SK-N-SH (cell line): ENCODE results near the gene ELMOD1. TPM values are rescaled to one million over a fixed set of nuclear protein-coding genes. Genes with fewer than 3 reads are reported as not detected.

ENCODE experiments used
- CTCF ChIA-PET: fragments of 300-600, 350-600 bp; formaldehyde crosslinking; extraction: SDS; loops from one replicate; lab custom pipeline; 2021; lab: Yijun Ruan, JAX
- POLR2A ChIA-PET: fragments of 350-600 bp; sonication (Branson Sonifier 250); formaldehyde crosslinking; extraction: SDS; loops from one replicate; lab custom pipeline; 2020; ENCODE audit warnings: antibody characterized with exemption, inconsistent platforms; lab: Yijun Ruan, JAX
- DNase-seq: peaks from one replicate; pipeline ENCODE4 v3.0.0; 2012
- H2AFZ ChIP-seq: fragments of 200-600 bp; sonication (generic); 2 replicates; pipeline ENCODE4 v1.8.1; 2016; ENCODE audit warnings: antibody characterized with exemption, mild to moderate bottlenecking, low read depth
- H3F3A ChIP-seq: fragments of 200-600 bp; sonication (generic); replicated peaks from 2 replicates; pipeline ENCODE3; 2016; ENCODE audit warnings: antibody characterized with exemption, mild to moderate bottlenecking; ENCODE audit not compliant: insufficient read depth
- H3K27ac ChIP-seq, 2 experiments: fragments of 200-500 bp in 1 of 2; fragments of 200-600 bp in 1 of 2; sonication (Bioruptor generic) in 1 of 2; sonication (generic), shearing (Covaris generic) in 1 of 2; 2 replicates each; pipeline versions ENCODE4 v1.5.1 to v1.6.1; 2014 to 2016; ENCODE audit warnings: low read depth in 2 of 2, inconsistent platforms in 1 of 2, low read length in 1 of 2, mild to moderate bottlenecking in 1 of 2, mixed read lengths in 1 of 2
- H3K27me3 ChIP-seq: fragments of 200-600 bp; sonication (generic), shearing (Covaris generic); 2 replicates; pipeline ENCODE4 v1.6.1; 2016; ENCODE audit warnings: mixed run types; ENCODE audit not compliant: insufficient read depth
- H3K36me3 ChIP-seq, 2 experiments: fragments of 200-500 bp in 1 of 2; fragments of 200-600 bp in 1 of 2; sonication (Bioruptor generic) in 1 of 2; sonication (generic) in 1 of 2; replicated peaks in 1 of 2; 2 replicates each; pipeline versions ENCODE3 to v1.5.1; 2014 to 2016; ENCODE audit warnings: low read length in 1 of 2, mild to moderate bottlenecking in 1 of 2; ENCODE audit not compliant: insufficient read depth in 2 of 2, control insufficient read depth in 1 of 2
- H3K4me1 ChIP-seq, 2 experiments: fragments of 200-500 bp in 1 of 2; fragments of 200-600 bp in 1 of 2; sonication (Bioruptor generic) in 1 of 2; sonication (generic), shearing (Covaris generic) in 1 of 2; 2 replicates each; pipeline versions ENCODE4 v1.5.1 to v1.6.1; 2014 to 2016; ENCODE audit warnings: low read depth in 1 of 2, low read length in 1 of 2, mixed run types in 1 of 2; ENCODE audit not compliant: insufficient read depth in 2 of 2, control insufficient read depth in 1 of 2
- H3K4me2 ChIP-seq: fragments of 200-600 bp; sonication (generic), shearing (Covaris generic); 2 replicates; pipeline ENCODE4 v1.6.1; 2017; ENCODE audit warnings: mixed run types
- H3K4me3 ChIP-seq, 2 experiments: fragments of 200-500 bp in 1 of 2; fragments of 200-600 bp in 1 of 2; sonication (Bioruptor generic) in 1 of 2; sonication (generic), shearing (Covaris generic) in 1 of 2; 2 replicates each; pipeline versions ENCODE4 v1.5.1 to v1.8.1; 2014 to 2016; ENCODE audit warnings: low read depth in 2 of 2, inconsistent platforms in 1 of 2, low read length in 1 of 2, mild to moderate bottlenecking in 1 of 2, mixed read lengths in 1 of 2, moderate library complexity in 1 of 2
- H3K79me2 ChIP-seq: fragments of 200-600 bp; sonication (generic); 2 replicates; pipeline ENCODE4 v1.8.1; 2017; ENCODE audit warnings: mild to moderate bottlenecking; ENCODE audit not compliant: insufficient read depth
- H3K9ac ChIP-seq: fragments of 200-600 bp; sonication (generic); 2 replicates; pipeline ENCODE4 v1.6.1; 2017; ENCODE audit warnings: mixed run types
- H3K9me2 ChIP-seq: fragments of 200-600 bp; sonication (generic); 2 replicates; pipeline ENCODE4 v1.6.1; 2017; ENCODE audit warnings: mixed run types
- H3K9me3 ChIP-seq: fragments of 200-600 bp; sonication (generic); 2 replicates; pipeline ENCODE4 v1.6.1; 2017; ENCODE audit warnings: mixed run types, mild to moderate bottlenecking, moderate library complexity
- H4K20me1 ChIP-seq: fragments of 200-600 bp; sonication (generic); 2 replicates; pipeline ENCODE4 v1.6.1; 2017; ENCODE audit warnings: mild to moderate bottlenecking, mixed run types; ENCODE audit not compliant: insufficient read depth
- ELF1 ChIP-seq: IDR thresholded peaks from 2 replicates; pipeline ENCODE4 v1.4.0; 2012
- EZH2phosphoT487 ChIP-seq: fragments of 200-600 bp; sonication (generic); IDR thresholded peaks from 2 replicates; pipeline ENCODE4 v1.6.1; 2017; ENCODE audit warnings: low read depth, mixed run types, mild to moderate bottlenecking, antibody characterized with exemption, moderate library complexity, borderline replicate concordance
- FOSL2 ChIP-seq: IDR thresholded peaks from 2 replicates; pipeline ENCODE4 v1.4.0; 2012; ENCODE audit warnings: low read depth, mild to moderate bottlenecking, moderate library complexity, borderline replicate concordance
- FOXJ3 ChIP-seq: sonication (generic); formaldehyde crosslinking; IDR thresholded peaks from 2 replicates; pipeline ENCODE4 v1.5.1; 2020; ENCODE audit warnings: mild to moderate bottlenecking, missing genetic modification reagents
- FOXM1 ChIP-seq: IDR thresholded peaks from 2 replicates; pipeline ENCODE4 v1.4.0; 2012; ENCODE audit warnings: low read depth, mild to moderate bottlenecking
- JUND ChIP-seq: IDR thresholded peaks from 2 replicates; pipeline ENCODE4 v1.4.0; 2012
- MEF2A ChIP-seq: IDR thresholded peaks from 2 replicates; pipeline ENCODE4 v1.4.0; 2012; ENCODE audit warnings: low read depth, borderline replicate concordance
- MXI1 ChIP-seq: IDR thresholded peaks from 2 replicates; pipeline ENCODE4 v1.6.1; 2012; ENCODE audit warnings: mild to moderate bottlenecking, low read depth, low read length, improper control_type of control experiment
- POLR2AphosphoS5 ChIP-seq: IDR thresholded peaks from 2 replicates; pipeline ENCODE4 v1.6.1; 2012; ENCODE audit warnings: low read depth, low read length
- RCOR1 ChIP-seq: fragments of 150-350 bp; IDR thresholded peaks from 2 replicates; pipeline ENCODE4 v1.6.1; 2017; ENCODE audit warnings: antibody characterized with exemption, low read length
- RFX5 ChIP-seq: IDR thresholded peaks from 2 replicates; pipeline ENCODE4 v1.6.1; 2012; ENCODE audit warnings: mild to moderate bottlenecking, improper control_type of control experiment, low read length
- SIN3A ChIP-seq: IDR thresholded peaks from 2 replicates; pipeline ENCODE4 v1.6.1; 2012; ENCODE audit warnings: low read depth, mild to moderate bottlenecking, low read length, moderate library complexity, borderline replicate concordance
- TCF12 ChIP-seq: IDR thresholded peaks from 2 replicates; pipeline ENCODE4 v1.4.0; 2012
- TEAD4 ChIP-seq: IDR thresholded peaks from 2 replicates; pipeline ENCODE4 v1.4.0; 2012; ENCODE audit warnings: mild to moderate bottlenecking, borderline replicate concordance; ENCODE audit not compliant: insufficient read depth
- ZBTB33 ChIP-seq: IDR thresholded peaks from 2 replicates; pipeline ENCODE4 v1.4.0; 2012; ENCODE audit warnings: low read depth, borderline replicate concordance
- WGBS: methylation state at CpG from one replicate; pipeline ENCODE4 v1.1.6; 2017; ENCODE audit warnings: low lambda C conversion rate; 5-methylcytosine and 5-hydroxymethylcytosine counted together
- polyA plus RNA-seq, 3 experiments: library from polyadenylated mRNA; depleted of rRNA; stranded (reverse); fragments of >200 nt; gene quantifications; 2 replicates each; pipeline ENCODE4 v1.2.3, GENCODE V29; 2012
- TF ChIP-seq, protein P1 (sequence below): IDR thresholded peaks from 2 replicates; pipeline ENCODE4 v1.6.1; 2012; ENCODE audit warnings: mild to moderate bottlenecking, low read depth, low read length, moderate library complexity
- TF ChIP-seq, protein P2 (sequence below): IDR thresholded peaks from 2 replicates; pipeline ENCODE4 v1.4.0; 2012; ENCODE audit warnings: low read depth, borderline replicate concordance
- TF ChIP-seq, protein P3 (sequence below): fragments of 150-350 bp; IDR thresholded peaks from 2 replicates; pipeline ENCODE4 v1.6.1; 2016; ENCODE audit warnings: mild to moderate bottlenecking, low read depth, low read length

Gene ELMOD1
- polyA plus RNA-seq, 1 of the 3 experiments (the other 2 are of a cell fraction), result not detected

DNA sequence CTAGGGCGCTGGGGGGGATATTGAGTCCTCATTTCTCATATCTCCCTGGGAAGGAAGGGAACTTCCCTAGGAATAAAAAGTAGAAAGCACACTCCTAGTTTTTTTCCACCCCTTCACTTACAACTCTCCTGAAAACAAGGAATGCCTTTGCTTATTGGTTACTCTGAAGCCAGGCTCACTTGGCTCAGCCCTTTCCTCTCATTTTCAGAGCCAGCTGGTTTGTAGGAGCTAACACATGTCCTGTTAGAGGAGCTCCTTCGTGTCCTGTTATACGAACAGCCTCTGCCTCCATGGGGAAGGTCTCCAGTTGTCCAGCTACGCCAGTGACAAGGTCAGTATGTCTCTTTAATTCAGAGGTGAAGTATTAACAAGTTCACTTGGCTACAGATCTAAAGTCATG is 43.0 kb upstream of the ELMOD1 start:
- Histone ChIP-seq H4K20me1 (no peaks in the 10 kb centered on the region), H3K79me2 (no peaks in the 10 kb centered on the region), H3K9me3 (no peaks in the 10 kb centered on the region), H3K4me3 (no peak overlapping the region), H3K4me1 (peaks cover 0 to 8% of the 10 kb centered on the region in 2 experiments; a peak in 2 of 4 replicates), H3K9me2 (no peaks in the 10 kb centered on the region), H3K27ac (no peak overlapping the region), H3K36me3 (peaks cover 17 to 43% of the 10 kb centered on the region in 2 experiments), H2AFZ (no peak overlapping the region), H3K4me2 (no peak overlapping the region), H3F3A (peaks cover 23% of the 10 kb centered on the region), H3K27me3 (no peaks in the 10 kb centered on the region), H3K9ac (no peak overlapping the region)
- CTCF ChIA-PET, result interaction anchor here (0.6 to 9.1 kb wide), 10 partner anchors 9 to 243 kb away, joined by 3 to 110 read pairs (median 5); partner anchors contain the start of gene ALKBH8
- POLR2A ChIA-PET, result no interaction called here
- WGBS, result 89% methylated on average over 4 of the region's 4 CpGs
- no peak for DNase-seq
- TF ChIP-seq ELF1, result no peak
- no peak for TF ChIP-seq RCOR1
- TF ChIP-seq, protein P1, sequence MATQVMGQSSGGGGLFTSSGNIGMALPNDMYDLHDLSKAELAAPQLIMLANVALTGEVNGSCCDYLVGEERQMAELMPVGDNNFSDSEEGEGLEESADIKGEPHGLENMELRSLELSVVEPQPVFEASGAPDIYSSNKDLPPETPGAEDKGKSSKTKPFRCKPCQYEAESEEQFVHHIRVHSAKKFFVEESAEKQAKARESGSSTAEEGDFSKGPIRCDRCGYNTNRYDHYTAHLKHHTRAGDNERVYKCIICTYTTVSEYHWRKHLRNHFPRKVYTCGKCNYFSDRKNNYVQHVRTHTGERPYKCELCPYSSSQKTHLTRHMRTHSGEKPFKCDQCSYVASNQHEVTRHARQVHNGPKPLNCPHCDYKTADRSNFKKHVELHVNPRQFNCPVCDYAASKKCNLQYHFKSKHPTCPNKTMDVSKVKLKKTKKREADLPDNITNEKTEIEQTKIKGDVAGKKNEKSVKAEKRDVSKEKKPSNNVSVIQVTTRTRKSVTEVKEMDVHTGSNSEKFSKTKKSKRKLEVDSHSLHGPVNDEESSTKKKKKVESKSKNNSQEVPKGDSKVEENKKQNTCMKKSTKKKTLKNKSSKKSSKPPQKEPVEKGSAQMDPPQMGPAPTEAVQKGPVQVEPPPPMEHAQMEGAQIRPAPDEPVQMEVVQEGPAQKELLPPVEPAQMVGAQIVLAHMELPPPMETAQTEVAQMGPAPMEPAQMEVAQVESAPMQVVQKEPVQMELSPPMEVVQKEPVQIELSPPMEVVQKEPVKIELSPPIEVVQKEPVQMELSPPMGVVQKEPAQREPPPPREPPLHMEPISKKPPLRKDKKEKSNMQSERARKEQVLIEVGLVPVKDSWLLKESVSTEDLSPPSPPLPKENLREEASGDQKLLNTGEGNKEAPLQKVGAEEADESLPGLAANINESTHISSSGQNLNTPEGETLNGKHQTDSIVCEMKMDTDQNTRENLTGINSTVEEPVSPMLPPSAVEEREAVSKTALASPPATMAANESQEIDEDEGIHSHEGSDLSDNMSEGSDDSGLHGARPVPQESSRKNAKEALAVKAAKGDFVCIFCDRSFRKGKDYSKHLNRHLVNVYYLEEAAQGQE, result no peak
- no peak for TF ChIP-seq SIN3A
- no peak for TF ChIP-seq FOXJ3
- no peak for TF ChIP-seq JUND
- no peak for TF ChIP-seq EZH2phosphoT487
- no peak for TF ChIP-seq MXI1
- no peak for TF ChIP-seq MEF2A
- no peak for TF ChIP-seq FOSL2
- TF ChIP-seq, protein P2, sequence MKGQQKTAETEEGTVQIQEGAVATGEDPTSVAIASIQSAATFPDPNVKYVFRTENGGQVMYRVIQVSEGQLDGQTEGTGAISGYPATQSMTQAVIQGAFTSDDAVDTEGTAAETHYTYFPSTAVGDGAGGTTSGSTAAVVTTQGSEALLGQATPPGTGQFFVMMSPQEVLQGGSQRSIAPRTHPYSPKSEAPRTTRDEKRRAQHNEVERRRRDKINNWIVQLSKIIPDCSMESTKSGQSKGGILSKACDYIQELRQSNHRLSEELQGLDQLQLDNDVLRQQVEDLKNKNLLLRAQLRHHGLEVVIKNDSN, result no peak
- no peak for TF ChIP-seq FOXM1
- no peak for TF ChIP-seq RFX5
- no peak for TF ChIP-seq TCF12
- no peak for TF ChIP-seq POLR2AphosphoS5
- no peak for TF ChIP-seq ZBTB33
- TF ChIP-seq, protein P3, sequence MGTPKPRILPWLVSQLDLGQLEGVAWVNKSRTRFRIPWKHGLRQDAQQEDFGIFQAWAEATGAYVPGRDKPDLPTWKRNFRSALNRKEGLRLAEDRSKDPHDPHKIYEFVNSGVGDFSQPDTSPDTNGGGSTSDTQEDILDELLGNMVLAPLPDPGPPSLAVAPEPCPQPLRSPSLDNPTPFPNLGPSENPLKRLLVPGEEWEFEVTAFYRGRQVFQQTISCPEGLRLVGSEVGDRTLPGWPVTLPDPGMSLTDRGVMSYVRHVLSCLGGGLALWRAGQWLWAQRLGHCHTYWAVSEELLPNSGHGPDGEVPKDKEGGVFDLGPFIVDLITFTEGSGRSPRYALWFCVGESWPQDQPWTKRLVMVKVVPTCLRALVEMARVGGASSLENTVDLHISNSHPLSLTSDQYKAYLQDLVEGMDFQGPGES, result no peak
- TF ChIP-seq TEAD4, result no peak
